ENCODE results near the gene TBX18. TPM values are rescaled to one million over a fixed set of nuclear protein-coding genes. Genes with fewer than 3 reads are reported as not detected.

The TBX18 gene
- total and polyA plus RNA-seq, 10 of the 15 experiments (the other 5 are each of a cell fraction or from before 2014, with no cell fraction given): 0.03 to 6.1 (median 0.17) TPM; not detected in 6

- TF ChIP-seq NFXL1 (IDR thresholded peaks at IDR 0.05; ENCODE audit: borderline replicate concordance) (no peak), RFX5 (IDR thresholded peaks at IDR 0.05; ENCODE audit: low read depth, low read length) (no peak), REST (IDR thresholded peaks at IDR 0.05; ENCODE audit: low read depth, low read length) (no peak), IKZF2 (IDR thresholded peaks at IDR 0.05) (no peak), CBFB (IDR thresholded peaks at IDR 0.05; ENCODE audit: low read depth) (no peak), ZNF592 (IDR thresholded peaks at IDR 0.05) (no peak), GABPA (IDR thresholded peaks at IDR 0.05; ENCODE audit: low read depth) (no peak), MEF2A (IDR thresholded peaks at IDR 0.05; ENCODE audit: insufficient read depth, low read depth, low read length) (no peak), PAX8 (IDR thresholded peaks at IDR 0.05) (no peak), CEBPB (IDR thresholded peaks at IDR 0.05; ENCODE audit: borderline replicate concordance in 1 of 2, low read depth in 2 of 2, low read length in 2 of 2) (no peak)
These were observed 31.9 kb upstream of the TBX18 start (continued) for GRCh38 chr6:84796343-84796742.

Data from GM12878 (cell line).